PC-3 (cell line): ENCODE results near the gene ABCA7. TPM values are rescaled to one million over a fixed set of nuclear protein-coding genes. Genes with fewer than 3 reads are reported as not detected.
A peak's percentile ranks its signal among the peaks of the same experiment; 100 is the strongest.

Experiments used
- ATAC-seq: fragments of 200-7000 bp; cut with Tn5 transposase; 2 replicates; pipeline ENCODE4 v1.9.1; 2020; ENCODE audit warnings: mild to moderate bottlenecking, moderate library complexity
- BruUV-seq: library from RNA; stranded (reverse); fragments of 400-500 nt; replicated peaks from 2 replicates; lab custom pipeline; 2021; lab: Mats Ljungman, UMichigan
- CTCF ChIA-PET: fragments of 300-600 bp; sonication (Branson Sonifier 250); formaldehyde crosslinking; loops from one replicate; lab custom pipeline; 2022; ENCODE audit warnings: antibody characterized with exemption; lab: Charles Lee
- POLR2A ChIA-PET: fragments of 300-600 bp; sonication (Branson Sonifier 250); formaldehyde crosslinking; loops from one replicate; lab custom pipeline; 2022; ENCODE audit warnings: antibody characterized with exemption; ENCODE audit not compliant: unreplicated experiment; lab: Charles Lee
- DNase-seq: peaks from one replicate; pipeline ENCODE4 v3.0.0-alpha.2; 2015
- H2AFZ ChIP-seq: fragments of 300-600 bp; sonication (generic); 2 replicates; pipeline ENCODE4 v1.6.0; 2016; ENCODE audit warnings: antibody characterized with exemption, low read length
- H3F3A ChIP-seq: fragments of 300-600 bp; sonication (generic); one replicate; pipeline ENCODE4 v1.6.0; 2017; ENCODE audit warnings: antibody characterized with exemption, low read length, control low read depth, mild to moderate bottlenecking; ENCODE audit not compliant: unreplicated experiment
- H3K27ac ChIP-seq: fragments of 300-600 bp; sonication (generic); 2 replicates; pipeline ENCODE4 v1.5.1; 2016; ENCODE audit warnings: mild to moderate bottlenecking, low read length
- H3K27me3 ChIP-seq: fragments of 300-600 bp; sonication (generic); 2 replicates; pipeline ENCODE4 v1.6.1; 2016; ENCODE audit warnings: low read length, mixed read lengths
- H3K36me3 ChIP-seq: fragments of 300-600 bp; sonication (generic); 2 replicates; pipeline ENCODE4 v1.6.1; 2016; ENCODE audit warnings: low read depth, mixed run types, low read length, mixed read lengths
- H3K4me1 ChIP-seq: fragments of 300-600 bp; sonication (generic); 2 replicates; pipeline ENCODE4 v1.5.1; 2016; ENCODE audit warnings: low read length; ENCODE audit not compliant: insufficient read depth
- H3K4me2 ChIP-seq: fragments of 300-600 bp; sonication (generic); 2 replicates; pipeline ENCODE4 v1.6.0; 2016; ENCODE audit warnings: low read length
- H3K4me3 ChIP-seq: fragments of 300-600 bp; sonication (generic); 2 replicates; pipeline ENCODE4 v1.5.1; 2016; ENCODE audit warnings: mild to moderate bottlenecking, low read length, mixed read lengths
- H3K79me2 ChIP-seq: fragments of 300-600 bp; sonication (generic); 2 replicates; pipeline ENCODE4 v1.6.1; 2017; ENCODE audit warnings: low read length, mixed read lengths
- H3K9ac ChIP-seq: fragments of 300-600 bp; sonication (generic); 2 replicates; pipeline ENCODE4 v1.6.0; 2016; ENCODE audit warnings: mild to moderate bottlenecking, low read length
- H3K9me2 ChIP-seq: fragments of 300-600 bp; sonication (generic); replicated peaks from 2 replicates; pipeline ENCODE4 v1.6.1; 2016; ENCODE audit warnings: mixed run types, low read length, mixed read lengths
- H3K9me3 ChIP-seq: fragments of 300-600 bp; sonication (generic); 2 replicates; pipeline ENCODE4 v1.6.1; 2016; ENCODE audit warnings: low read length, mixed read lengths
- H4K20me1 ChIP-seq: fragments of 300-600 bp; sonication (generic); 2 replicates; pipeline ENCODE4 v1.6.1; 2016; ENCODE audit warnings: low read length, mixed read lengths
- CTCF ChIP-seq: fragments of 300-600 bp; sonication (generic); conservative IDR thresholded peaks from 2 replicates; pipeline ENCODE4 v1.5.1; 2017; ENCODE audit warnings: antibody characterized with exemption, low read depth, mild to moderate bottlenecking, low read length
- EZH2 ChIP-seq: fragments of 300-600 bp; sonication (generic); IDR thresholded peaks from one replicate; pipeline ENCODE4 v1.6.1; 2017; ENCODE audit warnings: antibody characterized with exemption, mild to moderate bottlenecking, low read length; ENCODE audit not compliant: unreplicated experiment
- EZH2phosphoT487 ChIP-seq: fragments of 300-600 bp; sonication (generic); IDR thresholded peaks from 2 replicates; pipeline ENCODE4 v1.6.1; 2018; ENCODE audit warnings: mild to moderate bottlenecking, antibody characterized with exemption, low read length, borderline replicate concordance
- intact Hi-C: fragments of 100-400 bp; cut with micrococcal nuclease; formaldehyde crosslinking; loops from 2 replicates; pipeline ENCODE4 v1.9.0; 2023
- total RNA-seq: library from RNA; depleted of rRNA; stranded (reverse); fragments of >200 nt; gene quantifications from 2 replicates; pipeline ENCODE4 v1.2.3, GENCODE V29; 2014

Gene ABCA7
- total RNA-seq, 1 experiment from 2014 or later: 27.3 TPM

- TF ChIP-seq EZH2 (no peak), CTCF (peak; percentile 84)
- no peaks in the 10 kb centered on the region for H4K20me1 ChIP-seq
- peak overlapping the region; percentile 7; the same call in 1 of the 2 replicates for H3K4me2 ChIP-seq
- no peaks in the 10 kb centered on the region for H3K36me3 ChIP-seq
- POLR2A ChIA-PET: no interaction called here
- H2AFZ ChIP-seq: no peak overlapping the region
- H3K4me1 ChIP-seq: no peaks in the 10 kb centered on the region
- H3F3A ChIP-seq: no peaks in the 10 kb centered on the region
- no peaks in the 10 kb centered on the region for H3K9me2 ChIP-seq
- ATAC-seq (peak; percentile 53), DNase-seq (peak; percentile 41)
- H3K27me3 ChIP-seq: no peaks in the 10 kb centered on the region
- BruUV-seq: no TSS peak
- H3K4me3 ChIP-seq: no peak overlapping the region
- intact Hi-C loops: no loop called here
- CTCF ChIA-PET: interaction anchor here (0.6 kb wide), 1 partner anchor 16 kb away, joined by 4 read pairs; no protein-coding TSS in a partner anchor
- H3K27ac ChIP-seq: no peak overlapping the region
- no peaks in the 10 kb centered on the region for H3K79me2 ChIP-seq
- no peaks in the 10 kb centered on the region for H3K9me3 ChIP-seq
- H3K9ac ChIP-seq: no peak overlapping the region
Observed at GRCh38 chr19:1001538-1002166, 38.3 kb upstream of the ABCA7 start.

GRCh38 chr19:1002600-1002999, 37.3 kb upstream of the ABCA7 start:
- intact Hi-C loops: no loop called here
- BruUV-seq: no TSS peak
- H3K9ac ChIP-seq: no peak overlapping the region
- H3K27me3 ChIP-seq: no peaks in the 10 kb centered on the region
- no peaks in the 10 kb centered on the region for H4K20me1 ChIP-seq
- ChIA-PET POLR2A (interaction anchor here (0.6 kb wide), 1 partner anchor 10 kb away, joined by 3 read pairs; no protein-coding TSS in a partner anchor), CTCF (interaction anchor here (0.5 to 0.6 kb wide), 2 partner anchors 119 to 154 kb away, joined by 3 to 4 read pairs; no protein-coding TSS in a partner anchor)
- H3K79me2 ChIP-seq: no peaks in the 10 kb centered on the region
- no peaks in the 10 kb centered on the region for H3K4me1 ChIP-seq
- H3K4me3 ChIP-seq: no peak overlapping the region
- no peak overlapping the region for H3K4me2 ChIP-seq
- no peak overlapping the region for H2AFZ ChIP-seq
- no peak overlapping the region for H3K27ac ChIP-seq
- no peaks in the 10 kb centered on the region for H3K9me3 ChIP-seq
- H3K36me3 ChIP-seq: no peaks in the 10 kb centered on the region
- no peaks in the 10 kb centered on the region for H3K9me2 ChIP-seq
- ATAC-seq: no peak
- DNase-seq: no peak
- no peaks in the 10 kb centered on the region for H3F3A ChIP-seq
- TF ChIP-seq EZH2phosphoT487 (no peak), EZH2 (no peak), CTCF (no peak)

GRCh38 chr19:1003283-1003682, 36.6 kb upstream of the ABCA7 start:
- ChIA-PET POLR2A (interaction anchor here (0.6 kb wide), 2 partner anchors 9 to 144 kb away, joined by 3 read pairs; no protein-coding TSS in a partner anchor), CTCF (interaction anchor here (0.8 kb wide), 1 partner anchor 16 kb away, joined by 4 read pairs; no protein-coding TSS in a partner anchor)
- Histone ChIP-seq H3K9me2 (no peaks in the 10 kb centered on the region), H4K20me1 (no peaks in the 10 kb centered on the region), H3K27me3 (no peaks in the 10 kb centered on the region), H3K4me1 (no peaks in the 10 kb centered on the region), H3K27ac (no peak overlapping the region), H3K79me2 (no peaks in the 10 kb centered on the region), H3K9me3 (no peaks in the 10 kb centered on the region), H3K4me2 (no peak overlapping the region), H3F3A (no peaks in the 10 kb centered on the region), H3K9ac (no peak overlapping the region), H2AFZ (no peak overlapping the region), H3K4me3 (no peak overlapping the region), H3K36me3 (no peaks in the 10 kb centered on the region)
- ATAC-seq (no peak), DNase-seq (no peak)
- intact Hi-C loops: no loop called here
- BruUV-seq: no TSS peak
- no peak for TF ChIP-seq CTCF
- no peak for TF ChIP-seq EZH2
- no peak for TF ChIP-seq EZH2phosphoT487
